KBM-7 (cell line): Measurements from ENCODE around the gene DAAM2.
A peak's percentile ranks its signal among the peaks of the same experiment; 100 is the strongest.

Experiments used
- DNase-seq: peaks from one replicate; pipeline ENCODE4 v3.0.0-alpha.2; 2015
- in situ Hi-C: fragments of 300-500 bp; cut with MboI; formaldehyde crosslinking; loops from 2 replicates; pipeline ENCODE4 v1.14.3; 2020; ENCODE audit warnings: low sequenced_read_pairs, low pct_unique_long_range_greater_than_20kb, mixed read lengths

DAAM2 gene

DNA sequence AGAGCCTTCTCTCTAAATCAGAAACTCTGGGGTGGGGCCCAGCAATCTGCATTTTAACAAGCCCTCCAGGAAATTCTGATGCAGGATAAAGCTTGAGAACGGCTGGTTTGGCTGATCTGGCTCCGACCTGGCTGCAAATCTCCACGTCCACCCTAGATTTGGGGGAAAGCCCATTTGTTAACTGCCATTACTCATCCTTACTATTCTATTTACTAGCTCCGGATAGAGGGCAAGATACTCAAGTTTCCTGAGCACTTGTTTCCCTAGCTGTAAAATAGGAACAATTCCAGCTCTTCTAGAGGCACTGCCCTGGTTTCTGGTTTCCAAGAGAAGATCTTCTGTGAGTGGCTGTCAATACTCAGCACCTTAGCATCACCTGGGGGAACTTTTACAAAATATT, 44.4 kb downstream of the DAAM2 start:
- DNase-seq = no peak
- in situ Hi-C loops = no loop called here

DNA sequence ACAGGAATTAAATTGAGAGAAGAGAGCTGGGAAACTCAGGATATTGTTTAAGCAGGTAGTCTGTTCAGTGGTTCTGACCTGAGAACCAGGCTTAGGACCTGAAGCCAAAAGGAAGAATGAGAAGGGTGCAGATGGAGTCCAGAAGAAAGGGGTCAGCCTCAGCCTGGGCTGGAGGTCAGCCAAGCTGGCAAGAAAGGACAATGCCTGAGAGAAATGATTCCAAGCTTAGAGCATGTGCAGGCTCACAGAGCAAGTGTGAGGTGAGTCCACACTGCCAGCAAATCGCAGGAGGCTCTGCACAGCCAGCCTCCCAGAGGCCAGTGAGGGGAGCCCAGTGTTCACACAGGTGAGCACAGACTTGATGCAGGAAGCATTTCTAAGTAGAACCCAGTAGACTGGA, 47.3 kb downstream of the DAAM2 start:
- no peak for DNase-seq
- in situ Hi-C loops = no loop called here

DNA sequence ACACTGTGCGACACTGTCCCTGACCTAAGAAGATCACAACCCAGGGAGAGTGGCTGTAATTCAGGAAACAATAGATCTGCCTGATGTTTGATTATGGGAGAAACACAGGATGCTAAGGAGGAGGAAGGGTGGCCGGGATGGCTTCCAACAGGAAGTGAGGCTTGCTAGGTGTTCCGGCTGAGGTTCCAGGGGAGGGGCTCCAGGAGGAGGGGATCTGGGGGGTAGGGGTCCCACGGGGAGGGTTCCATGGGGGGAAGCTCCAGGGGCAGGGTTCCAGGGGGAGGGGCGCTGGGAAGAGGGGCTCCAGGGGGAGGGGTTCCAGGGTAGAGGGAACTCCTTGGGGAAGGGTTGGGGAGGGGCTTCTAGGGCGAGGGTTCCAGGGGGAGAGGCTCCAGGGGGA, 48.6 kb downstream of the DAAM2 start:
- in situ Hi-C loops = no loop called here
- DNase-seq = no peak

DNA sequence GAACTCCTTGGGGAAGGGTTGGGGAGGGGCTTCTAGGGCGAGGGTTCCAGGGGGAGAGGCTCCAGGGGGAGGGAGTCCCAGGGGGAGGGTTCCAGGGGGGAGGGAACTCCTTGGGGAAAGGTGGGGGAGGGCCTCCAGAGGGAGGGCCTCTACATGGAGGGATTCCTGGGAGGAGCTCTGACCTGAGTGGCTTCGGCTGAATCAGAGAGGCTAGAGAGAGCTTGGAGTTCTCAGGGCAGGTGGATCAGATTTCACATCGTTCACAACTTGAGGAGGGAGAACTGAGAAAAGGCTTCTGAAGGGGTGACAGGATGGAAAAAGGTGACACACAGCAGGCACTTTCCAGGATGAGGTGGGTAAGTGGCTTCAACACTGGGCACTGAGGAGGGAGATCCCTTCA, 49.1 kb downstream of the DAAM2 start:
- in situ Hi-C loops = no loop called here
- DNase-seq = no peak

DNA sequence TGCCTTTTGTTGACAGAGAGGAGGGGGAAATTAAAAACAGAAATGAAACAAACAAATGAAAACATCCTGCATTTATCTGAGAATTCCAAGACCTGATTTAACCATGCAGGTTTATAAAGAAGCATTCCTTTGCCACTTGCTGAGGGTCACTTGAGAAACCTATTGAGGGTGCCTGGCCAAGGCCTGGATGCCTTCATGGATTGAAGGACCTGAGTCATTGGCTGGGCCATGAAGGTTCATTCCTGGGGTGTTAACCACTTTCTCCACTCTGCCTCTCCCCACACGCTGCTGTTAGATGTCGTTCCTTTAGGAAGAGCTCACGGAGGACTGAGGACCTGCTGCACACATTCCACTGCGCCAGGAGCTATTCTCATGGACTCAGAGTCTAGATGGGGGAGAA, 49.7 kb downstream of the DAAM2 start:
- in situ Hi-C loops = no loop called here
- DNase-seq = no peak

DNA sequence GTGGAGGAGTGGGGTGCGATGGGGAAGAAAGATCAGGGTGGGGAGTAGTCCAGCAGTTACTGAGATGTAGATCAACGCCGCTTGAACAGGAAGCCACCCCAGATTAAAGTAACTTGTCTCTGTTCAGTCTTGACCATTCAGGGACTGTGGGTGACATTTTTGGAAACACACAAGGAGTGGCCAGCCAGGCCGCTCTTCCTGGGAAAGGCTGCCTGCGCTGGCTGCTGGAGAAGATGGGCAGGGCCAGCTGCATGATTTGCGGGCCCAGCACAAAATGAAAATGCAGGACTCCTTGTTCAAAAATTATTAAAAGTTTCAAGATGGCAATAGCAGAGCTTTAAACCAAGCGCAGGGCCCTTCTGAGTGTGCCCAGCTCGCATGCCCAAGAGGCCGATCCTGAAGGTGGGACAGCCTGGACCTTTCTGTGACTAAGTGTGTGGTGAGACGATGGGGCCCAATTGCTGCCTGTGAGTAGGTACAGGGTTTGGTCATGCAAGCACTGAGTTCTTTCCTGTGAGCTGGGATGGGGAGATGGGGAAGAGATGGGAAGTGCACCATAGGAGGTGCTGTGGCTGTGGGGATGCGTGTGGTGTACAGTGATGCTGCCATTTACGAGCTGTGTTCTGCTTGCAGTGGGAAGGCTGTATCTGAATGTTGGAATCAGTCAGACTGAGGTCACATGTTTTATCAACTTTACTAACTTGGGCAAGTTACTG, 51.3 kb downstream of the DAAM2 start:
- in situ Hi-C loops = no loop called here
- peak; percentile 2 for DNase-seq

DNA sequence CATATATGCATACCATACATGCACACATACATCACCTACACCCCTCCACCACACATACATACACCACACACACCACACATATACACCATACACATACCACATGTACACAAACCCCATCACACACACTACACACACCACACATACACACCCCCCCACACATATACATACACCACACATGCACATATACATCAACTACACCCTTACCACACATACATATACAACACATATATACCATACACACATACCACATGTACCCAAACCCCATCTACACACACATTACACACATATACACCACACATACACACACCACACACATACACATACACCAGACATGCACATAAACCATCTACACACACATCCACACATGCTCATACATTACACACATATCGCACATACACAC, 52.7 kb downstream of the DAAM2 start:
- in situ Hi-C loops = no loop called here
- no peak for DNase-seq

DNA sequence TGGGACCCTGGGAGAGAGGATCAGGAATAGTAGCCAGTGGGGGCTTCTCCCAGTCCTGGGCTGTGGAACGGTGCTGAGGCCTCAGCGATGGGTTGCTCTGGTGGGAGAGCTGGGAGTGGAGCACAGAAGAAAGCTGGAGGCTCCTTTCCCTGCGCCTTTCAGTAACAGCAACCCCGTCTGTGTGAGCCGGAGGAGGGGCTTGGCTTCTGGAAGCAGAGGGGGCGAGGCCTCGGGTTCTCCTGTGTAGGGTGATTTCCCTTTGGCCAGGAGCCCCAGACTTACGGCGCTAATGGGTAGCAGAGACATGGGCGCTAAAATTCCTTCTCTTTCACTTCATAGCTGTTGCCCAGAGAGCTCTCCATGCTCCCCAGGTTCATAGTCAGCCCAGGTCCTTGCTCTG, 55.0 kb downstream of the DAAM2 start:
- no peak for DNase-seq
- in situ Hi-C loops = no loop called here

DNA sequence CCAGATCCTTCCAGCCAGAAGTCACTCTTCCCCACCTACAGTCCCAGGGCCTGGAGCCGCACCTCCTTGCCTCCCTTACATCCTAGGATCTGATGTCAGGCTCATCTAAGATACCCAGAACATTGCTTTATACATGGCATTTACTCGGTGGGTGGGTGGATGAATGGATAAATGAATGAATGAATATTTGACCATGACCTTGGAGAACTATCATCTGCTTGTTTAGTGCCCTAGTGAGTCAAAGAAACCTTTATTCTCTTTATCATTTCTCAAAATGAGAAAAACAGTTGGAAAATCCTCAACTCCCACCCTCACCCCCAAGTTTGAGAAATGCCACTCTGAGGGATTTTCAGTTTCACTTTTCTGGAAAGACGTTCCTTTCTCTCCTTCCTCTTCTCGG, 56.0 kb downstream of the DAAM2 start:
- no peak for DNase-seq
- in situ Hi-C loops = no loop called here

DNA sequence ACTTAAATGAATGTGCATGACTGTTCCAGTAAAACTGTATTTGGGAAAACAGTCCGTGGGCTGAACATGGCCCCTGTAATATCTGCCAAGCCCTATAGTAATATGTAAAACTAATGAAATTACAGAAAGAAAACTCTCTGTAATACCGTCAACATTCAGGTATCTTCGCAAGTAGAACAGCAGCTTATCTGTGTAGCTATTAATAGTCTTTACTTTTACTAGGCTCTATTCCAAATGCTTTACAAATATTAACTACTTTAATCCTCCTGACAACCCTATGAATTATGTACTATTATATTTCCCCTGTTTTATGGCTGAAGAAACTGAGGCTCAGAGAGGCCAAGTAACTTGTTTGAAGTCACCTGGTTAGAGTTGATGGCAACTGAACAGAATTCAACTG, 57.1 kb downstream of the DAAM2 start:
- in situ Hi-C loops = no loop called here

DNA sequence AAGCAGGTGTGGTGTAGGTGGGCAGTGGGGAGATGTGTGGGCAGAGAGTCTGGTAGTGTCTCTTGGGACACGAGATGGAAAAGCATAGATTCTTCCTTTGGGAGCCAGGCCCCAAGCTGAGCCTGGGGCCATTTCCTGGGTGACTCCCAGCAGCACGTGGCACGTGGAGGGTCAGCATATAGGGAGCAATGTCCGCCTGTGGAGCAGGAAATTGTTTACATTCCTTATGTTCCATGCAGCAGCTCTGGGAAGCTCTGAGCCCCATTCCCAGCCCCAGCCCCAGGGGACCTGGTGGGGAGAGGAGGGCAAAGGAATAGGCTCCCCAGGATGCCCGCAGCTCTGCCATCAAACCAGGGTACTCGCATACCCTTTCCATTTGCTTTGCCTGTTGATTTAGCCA, 57.6 kb downstream of the DAAM2 start:
- in situ Hi-C loops = no loop called here
- no peak for DNase-seq

More for the DNA sequence above, 57.1 kb downstream of the DAAM2 start:
- DNase-seq = no peak

DNA sequence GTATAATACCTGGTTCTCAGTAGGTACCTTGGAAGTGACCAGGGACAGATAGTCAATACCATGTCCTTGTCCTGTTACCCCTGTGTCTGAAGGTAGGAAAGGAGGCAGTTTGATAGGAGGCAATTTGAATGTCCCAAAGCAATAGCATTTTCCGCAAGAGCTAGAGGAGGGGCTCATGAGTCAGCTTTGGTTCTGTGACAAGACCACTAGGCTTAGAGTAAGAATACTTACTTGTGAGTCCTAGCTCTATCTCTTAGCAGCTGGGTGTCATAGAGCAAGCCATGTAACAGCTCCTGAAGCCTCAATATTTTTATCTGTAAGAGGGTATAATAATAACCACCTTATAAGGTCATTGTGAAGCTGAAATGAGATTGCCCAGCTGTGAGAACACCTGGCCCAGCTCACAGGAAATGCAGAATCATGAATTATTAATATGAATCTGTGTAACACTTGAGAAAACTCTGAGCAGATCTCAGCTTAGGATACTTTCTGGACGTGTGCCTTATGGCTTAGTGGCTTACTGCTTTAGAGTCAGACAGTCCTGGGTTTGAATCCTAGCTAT, 58.6 kb downstream of the DAAM2 start:
- in situ Hi-C loops = no loop called here

DNA sequence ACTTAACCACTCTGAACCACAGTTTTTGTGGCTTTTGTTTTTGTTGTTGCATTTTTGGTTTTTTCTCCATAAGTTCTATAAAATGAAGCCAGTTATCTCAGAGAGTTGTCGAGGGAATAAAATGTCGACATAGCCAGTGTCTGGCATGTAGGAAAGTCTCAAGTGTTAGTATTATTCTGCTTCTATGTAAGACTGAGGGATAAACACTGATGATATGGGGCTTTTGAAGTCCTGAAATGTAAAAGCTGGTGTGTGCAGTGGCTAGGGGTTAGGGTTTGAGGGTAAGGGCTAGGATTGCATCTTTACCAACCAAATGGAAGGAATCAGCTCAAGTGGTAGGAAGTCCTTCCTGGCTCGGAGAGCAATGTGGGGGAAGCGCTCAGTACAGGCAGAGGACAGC, 59.2 kb downstream of the DAAM2 start:
- no peak for DNase-seq
- in situ Hi-C loops = no loop called here

More for the DNA sequence above, 58.6 kb downstream of the DAAM2 start:
- no peak for DNase-seq

DNA sequence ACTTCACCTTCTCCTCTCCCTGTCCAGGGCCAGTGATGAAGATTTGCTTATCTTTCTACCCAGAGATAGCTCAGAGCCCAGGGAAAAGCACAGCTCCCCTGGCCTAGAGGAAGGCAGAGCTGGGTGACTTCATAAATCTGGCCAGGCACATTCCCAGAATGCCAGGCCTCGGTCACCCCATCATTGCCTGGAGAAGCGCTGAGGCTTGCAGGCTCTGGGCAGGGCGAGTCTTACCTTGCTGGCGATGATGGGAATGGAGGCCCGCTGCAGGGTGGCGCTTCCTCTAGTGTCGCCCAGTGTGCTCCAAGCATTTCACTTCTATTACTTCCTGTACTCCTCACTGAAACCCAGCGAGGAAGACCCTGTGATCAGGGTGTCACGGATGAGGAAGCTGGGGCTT, 60.1 kb downstream of the DAAM2 start:
- in situ Hi-C loops = no loop called here
- DNase-seq = no peak

DNA sequence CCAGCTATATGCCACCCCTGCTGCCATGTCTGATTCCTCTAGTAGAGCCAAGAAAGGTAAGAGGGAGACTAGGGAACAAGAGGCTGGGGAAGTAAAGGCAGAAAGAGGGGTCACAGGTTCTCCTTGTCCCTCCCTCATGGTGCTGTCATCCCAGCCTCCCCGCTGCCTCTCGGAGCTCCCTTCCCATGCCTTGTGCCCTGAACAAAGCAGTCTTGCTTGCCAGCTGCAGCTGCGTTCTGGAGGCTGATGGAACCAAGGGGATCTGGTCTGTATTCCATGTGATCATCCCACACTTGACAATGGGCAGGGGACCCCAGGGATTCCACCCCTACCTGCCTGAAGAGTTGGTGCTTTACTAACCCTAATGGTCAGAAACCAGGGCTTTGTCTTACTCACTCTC, 61.4 kb downstream of the DAAM2 start:
- in situ Hi-C loops = no loop called here

DNA sequence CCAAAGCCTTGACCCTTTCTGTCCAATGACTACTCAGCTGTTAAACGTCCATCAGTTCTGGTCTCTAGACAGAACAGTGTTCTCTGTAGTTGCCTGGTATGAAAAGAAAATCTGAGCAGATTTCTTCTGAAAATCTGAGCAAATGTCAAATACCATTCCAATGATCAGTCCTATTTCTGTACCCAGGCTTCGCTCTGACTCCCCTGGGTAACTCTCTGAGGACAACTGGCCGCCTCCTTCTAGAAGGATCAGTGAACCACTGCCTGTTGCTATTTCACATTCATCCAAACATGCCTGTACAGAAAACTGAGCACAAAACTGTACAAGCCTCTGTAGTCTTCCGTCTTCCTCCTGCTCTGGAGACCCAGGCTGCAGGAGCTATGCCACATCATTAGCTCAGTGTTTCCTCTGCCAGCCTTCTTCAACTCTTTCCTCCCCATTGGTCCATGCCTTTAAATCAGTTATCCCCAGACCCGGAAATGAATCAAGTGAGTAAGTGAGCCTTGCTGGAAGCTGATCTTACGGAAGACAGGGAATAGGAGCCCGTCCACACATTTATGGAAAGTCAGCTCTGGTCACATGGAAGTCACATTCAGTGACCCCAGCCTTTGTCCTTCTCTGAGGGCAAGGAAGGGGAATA, 63.3 kb downstream of the DAAM2 start:
- in situ Hi-C loops = no loop called here

More for the DNA sequence above, 61.4 kb downstream of the DAAM2 start:
- no peak for DNase-seq

DNA sequence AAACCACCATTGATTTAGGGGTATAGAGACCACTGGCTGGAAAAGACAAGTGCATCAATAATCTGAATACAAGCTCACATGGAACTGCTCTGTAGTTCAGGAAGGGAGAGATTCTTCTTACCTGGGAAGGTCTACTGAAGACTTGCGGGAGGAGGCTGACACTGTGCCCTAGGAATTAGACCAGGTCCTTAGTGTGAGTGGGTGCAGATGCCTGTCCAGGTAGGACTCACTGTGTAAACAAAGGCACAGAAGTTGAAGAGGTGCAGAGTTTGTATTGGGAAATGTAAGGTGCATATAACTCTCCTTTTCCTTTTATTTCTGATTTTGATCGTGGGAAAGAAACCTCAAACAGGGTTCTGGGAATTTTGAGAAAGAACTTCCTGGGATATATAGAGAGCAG, 66.8 kb downstream of the DAAM2 start:
- in situ Hi-C loops = no loop called here
- DNase-seq = no peak

More for the DNA sequence above, 63.3 kb downstream of the DAAM2 start:
- DNase-seq = no peak

DNA sequence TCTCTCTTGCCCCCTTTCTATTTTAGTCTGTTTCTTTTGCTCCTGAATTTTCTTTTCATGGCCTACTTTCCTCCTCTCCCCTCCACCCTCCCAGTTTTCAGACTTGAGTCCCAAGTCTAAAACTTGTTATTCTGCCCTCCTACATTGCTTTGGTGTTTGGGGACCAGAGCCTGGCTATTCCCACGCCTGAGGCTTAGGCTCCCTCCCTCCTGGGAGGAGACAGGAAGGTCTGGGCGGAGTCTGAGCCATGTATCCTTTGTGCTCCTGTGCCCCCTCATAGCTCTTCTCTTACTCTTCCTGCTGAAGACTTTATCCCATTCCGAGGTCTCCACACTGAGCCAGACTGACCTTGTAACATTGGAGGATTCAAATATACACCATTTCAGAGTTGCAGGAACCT, 69.5 kb downstream of the DAAM2 start:
- no peak for DNase-seq
- in situ Hi-C loops = no loop called here

DNA sequence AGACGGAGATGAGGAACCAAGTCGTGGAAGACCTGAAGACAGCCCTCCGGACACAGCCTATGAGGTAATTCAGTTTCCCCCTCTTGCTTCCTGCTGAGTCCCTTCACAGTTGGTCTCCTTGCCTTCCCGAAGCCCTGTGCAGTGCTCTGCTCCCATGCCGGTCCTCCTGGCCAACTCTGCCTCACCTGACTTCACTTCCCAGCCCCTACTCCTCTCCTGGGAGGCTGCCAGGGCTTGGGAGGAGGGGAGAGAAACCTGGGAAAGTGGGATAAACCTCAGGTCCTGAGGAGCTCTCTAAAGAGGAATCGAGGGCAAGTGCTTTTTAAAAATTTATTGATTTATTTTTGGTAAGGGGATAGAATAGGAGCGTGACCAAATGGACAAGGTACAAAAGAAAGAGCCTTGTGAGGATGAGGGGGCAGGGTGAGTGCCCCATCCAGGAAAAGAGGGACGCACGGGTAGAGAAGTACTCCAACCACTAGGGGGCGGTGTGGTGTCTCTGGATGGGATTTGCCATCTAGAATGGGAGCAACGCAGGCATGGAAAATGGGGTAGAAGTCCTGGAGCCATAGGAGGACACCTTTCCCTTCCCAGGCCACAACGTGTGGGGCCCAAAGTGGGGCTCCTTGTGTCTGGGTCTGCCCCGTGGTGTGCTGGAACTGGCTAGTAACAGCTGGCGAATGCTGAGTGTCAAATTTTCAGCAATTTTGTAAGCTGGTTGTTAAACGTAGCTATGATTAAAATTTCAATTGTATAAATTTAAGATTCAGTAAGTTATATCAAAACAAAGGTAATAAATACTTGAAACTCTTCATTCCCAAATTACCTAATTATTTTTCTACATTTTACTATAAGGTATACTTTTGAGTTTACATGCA, 73.1 kb downstream of the DAAM2 start:
- in situ Hi-C loops = no loop called here

DNA sequence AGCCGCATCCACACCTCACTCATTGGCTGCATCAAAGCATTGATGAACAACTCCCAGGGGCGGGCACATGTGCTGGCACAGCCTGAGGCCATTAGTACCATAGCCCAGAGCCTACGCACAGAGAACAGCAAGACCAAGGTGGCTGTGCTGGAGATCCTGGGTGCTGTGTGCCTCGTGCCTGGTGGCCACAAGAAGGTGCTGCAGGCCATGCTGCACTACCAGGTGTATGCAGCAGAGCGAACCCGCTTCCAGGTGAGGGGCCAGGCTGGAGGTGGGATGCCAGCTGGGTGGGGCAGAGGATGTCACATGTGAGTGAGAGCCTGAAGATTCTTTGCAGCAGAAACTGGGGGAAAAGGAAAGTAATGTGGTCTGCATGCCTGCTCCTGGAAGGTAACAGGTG, 75.4 kb downstream of the DAAM2 start:
- in situ Hi-C loops = no loop called here
- no peak for DNase-seq

More for the DNA sequence above, 73.1 kb downstream of the DAAM2 start:
- DNase-seq = peak; percentile 47
